ENCODE results near the gene MUC5AC.

DNA sequence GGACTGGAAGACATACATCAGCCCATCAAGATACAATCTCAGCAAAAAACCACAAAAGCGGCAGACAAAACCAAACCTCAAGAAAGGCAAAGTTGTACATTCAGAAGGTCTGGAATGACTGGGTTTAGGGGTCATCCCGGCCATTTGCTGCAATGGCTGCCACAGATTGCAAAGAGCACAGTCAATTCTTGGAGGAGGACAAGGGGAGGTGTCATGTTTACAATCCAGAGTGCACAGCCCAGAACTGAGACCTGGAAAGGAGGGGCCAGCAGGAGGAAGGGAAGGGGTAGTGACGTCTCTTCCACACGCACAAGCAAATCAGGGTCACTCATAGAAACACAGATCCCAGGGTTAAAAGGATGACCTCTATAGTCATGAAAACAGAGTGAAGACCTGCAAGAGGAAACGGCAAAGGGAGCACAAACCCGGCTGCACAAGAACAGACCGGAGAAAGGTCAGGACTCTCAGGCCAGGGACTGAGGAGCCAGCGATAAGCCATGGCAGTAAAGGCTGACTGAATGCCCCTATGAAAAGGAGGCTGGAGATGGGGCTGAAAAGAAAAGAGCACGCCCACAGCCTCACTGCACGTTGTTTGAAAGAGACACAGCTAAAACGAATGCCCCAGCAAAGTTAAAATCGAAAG, 18.2 kb upstream of the MUC5AC start:
- TF ChIP-seq, protein P1, sequence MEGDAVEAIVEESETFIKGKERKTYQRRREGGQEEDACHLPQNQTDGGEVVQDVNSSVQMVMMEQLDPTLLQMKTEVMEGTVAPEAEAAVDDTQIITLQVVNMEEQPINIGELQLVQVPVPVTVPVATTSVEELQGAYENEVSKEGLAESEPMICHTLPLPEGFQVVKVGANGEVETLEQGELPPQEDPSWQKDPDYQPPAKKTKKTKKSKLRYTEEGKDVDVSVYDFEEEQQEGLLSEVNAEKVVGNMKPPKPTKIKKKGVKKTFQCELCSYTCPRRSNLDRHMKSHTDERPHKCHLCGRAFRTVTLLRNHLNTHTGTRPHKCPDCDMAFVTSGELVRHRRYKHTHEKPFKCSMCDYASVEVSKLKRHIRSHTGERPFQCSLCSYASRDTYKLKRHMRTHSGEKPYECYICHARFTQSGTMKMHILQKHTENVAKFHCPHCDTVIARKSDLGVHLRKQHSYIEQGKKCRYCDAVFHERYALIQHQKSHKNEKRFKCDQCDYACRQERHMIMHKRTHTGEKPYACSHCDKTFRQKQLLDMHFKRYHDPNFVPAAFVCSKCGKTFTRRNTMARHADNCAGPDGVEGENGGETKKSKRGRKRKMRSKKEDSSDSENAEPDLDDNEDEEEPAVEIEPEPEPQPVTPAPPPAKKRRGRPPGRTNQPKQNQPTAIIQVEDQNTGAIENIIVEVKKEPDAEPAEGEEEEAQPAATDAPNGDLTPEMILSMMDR (optimal IDR thresholded peaks at IDR 0.05 in 1 of 3, IDR thresholded peaks at IDR 0.05 in 1 of 3, conservative IDR thresholded peaks at IDR 0.05 in 1 of 3; ENCODE audit: extremely low read depth in 1 of 3, insufficient read depth in 2 of 3, low read length in 3 of 3) = no peak
- no peak for TF ChIP-seq EZH2 (IDR thresholded peaks at IDR 0.05; ENCODE audit: low read length)
